RWPE1 (cell line): ENCODE results near the gene SLC9A5.

Source experiments
- CTCF ChIA-PET: fragments of 350-600 bp; sonication (Branson Sonifier 250); formaldehyde crosslinking; extraction: SDS; loops from one replicate; lab custom pipeline; 2021; lab: Yijun Ruan, JAX
- POLR2A ChIA-PET: fragments of 400-600 bp; formaldehyde crosslinking; extraction: SDS; loops from one replicate; lab custom pipeline; 2020; ENCODE audit warnings: antibody characterized with exemption; ENCODE audit not compliant: low non-redundant PET; lab: Yijun Ruan, JAX
- DNase-seq: peaks from one replicate; pipeline ENCODE4 v3.0.0; 2012; ENCODE audit warnings: low spot score
- H3K27ac ChIP-seq: fragments of 450-650 bp; 2 replicates; pipeline ENCODE4 v1.5.1; 2017
- CTCF ChIP-seq: fragments of 450-650 bp; conservative IDR thresholded peaks from 2 replicates; pipeline ENCODE4 v1.5.1; 2017; ENCODE audit warnings: low read depth, mild to moderate bottlenecking

SLC9A5 gene

GRCh38 chr16:67257486-67258160, 8.8 kb downstream of the SLC9A5 start:
- ChIA-PET POLR2A (no interaction called here), CTCF (interaction anchor here (1.2 kb wide), 1 partner anchor 208 kb away, joined by 4 read pairs; no protein-coding TSS in a partner anchor)
- no peak for TF ChIP-seq CTCF
- DNase-seq = no peak
- no peak overlapping the region for H3K27ac ChIP-seq

- no peak overlapping the region for H3K27ac ChIP-seq
- TF ChIP-seq CTCF = no peak
- DNase-seq = no peak
- ChIA-PET POLR2A (no interaction called here), CTCF (interaction anchor here (1.2 kb wide), 1 partner anchor 208 kb away, joined by 4 read pairs; no protein-coding TSS in a partner anchor)
Observed at GRCh38 chr16:67258161-67258835, 9.5 kb downstream of the SLC9A5 start.

- no peak for DNase-seq
- no peak for TF ChIP-seq CTCF
- ChIA-PET POLR2A (no interaction called here), CTCF (interaction anchor here (0.7 to 1.9 kb wide), 4 partner anchors 11 to 184 kb away, joined by 4 to 12 read pairs (median 8); partner anchors contain the start of gene PLEKHG4)
- H3K27ac ChIP-seq = no peak overlapping the region
Observed at GRCh38 chr16:67259705-67260104, 10.9 kb downstream of the SLC9A5 start.

GRCh38 chr16:67260426-67261063, 11.8 kb downstream of the SLC9A5 start:
- POLR2A ChIA-PET = no interaction called here
- TF ChIP-seq CTCF = peak; percentile 58
- CTCF ChIA-PET = interaction anchor here (0.6 to 1.9 kb wide), 17 partner anchors 10 to 207 kb away, joined by 3 to 12 read pairs (median 4); partner anchors contain the start of gene PLEKHG4
- no peak overlapping the region for H3K27ac ChIP-seq
- DNase-seq = no peak

- CTCF ChIA-PET = no interaction called here
- POLR2A ChIA-PET = no interaction called here
- TF ChIP-seq CTCF = no peak
- DNase-seq = no peak
- no peak overlapping the region for H3K27ac ChIP-seq
Observed at GRCh38 chr16:67263201-67263600, 14.4 kb downstream of the SLC9A5 start.

GRCh38 chr16:67264277-67264676, 15.5 kb downstream of the SLC9A5 start:
- CTCF ChIA-PET = interaction anchor here (0.7 kb wide), 1 partner anchor 15 kb away, joined by 3 read pairs; no protein-coding TSS in a partner anchor
- DNase-seq = no peak
- no peak overlapping the region for H3K27ac ChIP-seq
- POLR2A ChIA-PET = no interaction called here
- no peak for TF ChIP-seq CTCF
